Neutrophil (primary cell): ENCODE measurements around the gene SIM2.

Source experiments
- H3K27ac ChIP-seq: fragments of 200-600 bp; sonication (generic); 2 replicates; pipeline ENCODE4 v1.5.1; 2016; ENCODE audit warnings: mild to moderate bottlenecking, moderate library complexity
- H3K27me3 ChIP-seq: fragments of 200-600 bp; sonication (generic); 2 replicates; pipeline ENCODE4 v1.6.0; 2016; ENCODE audit warnings: mild to moderate bottlenecking
- H3K36me3 ChIP-seq: fragments of 200-600 bp; sonication (generic); 2 replicates; pipeline ENCODE4 v1.5.1; 2017
- H3K4me1 ChIP-seq, 2 experiments: fragments of 200-600 bp in 1 of 2; sonication (generic) in 1 of 2; 1 replicate in 1 of 2; 2 replicates in 1 of 2; pipeline versions ENCODE4 v1.5.1 to v1.6.1; 2013 to 2016; ENCODE audit warnings: low read depth in 1 of 2, low read length in 1 of 2, mild to moderate bottlenecking in 1 of 2, moderate library complexity in 1 of 2; ENCODE audit not compliant: control insufficient read depth in 1 of 2, insufficient read depth in 1 of 2
- H3K4me3 ChIP-seq, 2 experiments: fragments of 200-600 bp in 1 of 2; sonication (generic) in 1 of 2; 1 replicate in 1 of 2; 2 replicates in 1 of 2; pipeline ENCODE4 v1.5.1; 2013 to 2016; ENCODE audit warnings: low read depth in 1 of 2, low read length in 1 of 2, mild to moderate bottlenecking in 1 of 2, moderate library complexity in 1 of 2
- H3K9me3 ChIP-seq: fragments of 200-600 bp; sonication (generic); 2 replicates; pipeline ENCODE4 v1.5.1; 2016
- CTCF ChIP-seq: fragments of 200-600 bp; sonication (generic); IDR thresholded peaks from 2 replicates; pipeline ENCODE4 v1.5.1; 2016; ENCODE audit warnings: antibody characterized with exemption

The SIM2 gene

GRCh38 chr21:36723371-36723881, 24.5 kb downstream of the SIM2 start:
- peaks cover 56% of the 10 kb centered on the region for H3K27me3 ChIP-seq
- no peak overlapping the region for H3K27ac ChIP-seq
- no peak overlapping the region for H3K4me3 ChIP-seq
- no peak for TF ChIP-seq CTCF
- no peaks in the 10 kb centered on the region for H3K4me1 ChIP-seq
- H3K9me3 ChIP-seq = no peaks in the 10 kb centered on the region
- H3K36me3 ChIP-seq = no peaks in the 10 kb centered on the region

- no peak for TF ChIP-seq CTCF
- Histone ChIP-seq H3K27me3 (peaks cover 50% of the 10 kb centered on the region), H3K36me3 (no peaks in the 10 kb centered on the region), H3K4me1 (no peaks in the 10 kb centered on the region), H3K9me3 (no peaks in the 10 kb centered on the region), H3K27ac (no peak overlapping the region), H3K4me3 (no peak overlapping the region)
These were observed 25.7 kb downstream of the SIM2 start for GRCh38 chr21:36724660-36725059.

- H3K9me3 ChIP-seq = no peaks in the 10 kb centered on the region
- no peaks in the 10 kb centered on the region for H3K4me1 ChIP-seq
- no peak overlapping the region for H3K4me3 ChIP-seq
- peaks cover 49% of the 10 kb centered on the region for H3K27me3 ChIP-seq
- TF ChIP-seq CTCF = no peak
- H3K36me3 ChIP-seq = no peaks in the 10 kb centered on the region
- no peak overlapping the region for H3K27ac ChIP-seq
These were observed 27.0 kb downstream of the SIM2 start for GRCh38 chr21:36725793-36726386.

- H3K9me3 ChIP-seq = no peaks in the 10 kb centered on the region
- no peak overlapping the region for H3K27ac ChIP-seq
- peaks cover 40% of the 10 kb centered on the region for H3K27me3 ChIP-seq
- no peak overlapping the region for H3K4me3 ChIP-seq
- TF ChIP-seq CTCF = no peak
- H3K4me1 ChIP-seq = no peaks in the 10 kb centered on the region
- no peaks in the 10 kb centered on the region for H3K36me3 ChIP-seq
These were observed 29.0 kb downstream of the SIM2 start for GRCh38 chr21:36727866-36728265.

GRCh38 chr21:36728371-36729111, 29.6 kb downstream of the SIM2 start:
- TF ChIP-seq CTCF = no peak
- H3K4me1 ChIP-seq = no peaks in the 10 kb centered on the region
- peaks cover 39% of the 10 kb centered on the region for H3K27me3 ChIP-seq
- H3K9me3 ChIP-seq = no peaks in the 10 kb centered on the region
- no peak overlapping the region for H3K27ac ChIP-seq
- H3K36me3 ChIP-seq = no peaks in the 10 kb centered on the region
- no peak overlapping the region for H3K4me3 ChIP-seq
